A549 treated with DMSO at 1 μM for 4 hours (cell line): ENCODE data around the gene TBC1D3K. TPM values are rescaled to one million over a fixed set of nuclear protein-coding genes. Genes with fewer than 3 reads are reported as not detected.

Source experiments
- total RNA-seq: library from RNA; stranded (reverse); fragments of 200-300 nt; extraction: Qiagen RNA extraction; gene quantifications from 5 replicates; pipeline ENCODE4 v1.2.3, GENCODE V29; 2022; ENCODE audit warnings: low read depth

Gene TBC1D3K
- not detected in 5 replicates for total RNA-seq

GRCh38 chr17:37924115-37924514 lies at the start of gene TBC1D3K:
TSS of gene TBC1D3K (plus strand) at chr17:37924415. CDS start at chr17:37926000, 1,585 bp downstream.

Other genes with a start within 250 kb of the TBC1D3K start
- gene HNF1B, start 179.4 kb upstream of the TBC1D3K start, total RNA-seq = 27.9 to 31.4 TPM (median 28.7 TPM) in 5 replicates
- gene TBC1D3L, start 64.6 kb downstream of the TBC1D3K start, total RNA-seq = 7.8 to 12.8 TPM (median 11.8 TPM) in 5 replicates
- gene TBC1D3D, start 79.6 kb downstream of the TBC1D3K start, total RNA-seq = 0.06 to 0.08 TPM in 2 of 5 replicates, not detected in the others
- gene TBC1D3C, start 144.2 kb downstream of the TBC1D3K start, total RNA-seq = 0.06 TPM in 1 of 5 replicates, not detected in the others
- gene TBC1D3E, start 203.5 kb downstream of the TBC1D3K start, total RNA-seq = not detected in 5 replicates